HepG2 (cell line): ENCODE results near the gene CAMK4. TPM values are rescaled to one million over a fixed set of nuclear protein-coding genes. Genes with fewer than 3 reads are reported as not detected.
"Not testable (repeated sequence)": the region's sequence is repeated elsewhere in the genome, so short reads cannot be mapped to it uniquely, and the experiment has no call there.

Experiments
- ATAC-seq: fragments of 200-7000 bp; cut with Tn5 transposase; 3 replicates; pipeline ENCODE4 v1.9.1; 2020; ENCODE audit warnings: mild to moderate bottlenecking, moderate library complexity
- BruUV-seq: library from RNA; stranded (reverse); fragments of 400-500 nt; replicated peaks from 2 replicates; lab custom pipeline; 2021; lab: Mats Ljungman, UMichigan
- CTCF ChIA-PET: fragments of 300-600 bp; formaldehyde crosslinking; extraction: SDS; loops from one replicate; lab custom pipeline; 2021; ENCODE audit warnings: low total read pairs, inconsistent platforms, low intra/inter-chr PET ratio; lab: Yijun Ruan, JAX
- POLR2A ChIA-PET: fragments of 350-600 bp; sonication (Branson Sonifier 250); formaldehyde crosslinking; loops from one replicate; lab custom pipeline; 2020; ENCODE audit warnings: antibody characterized with exemption, inconsistent platforms; lab: Yijun Ruan, JAX
- DNase-seq: peaks from one replicate; pipeline ENCODE4 v3.0.0-alpha.2; 2015; ENCODE audit warnings: low spot score
- FAIRE-seq: peaks from 3 replicates; lab custom pipeline; 2011; peaks lifted over from hg19 to GRCh38; lab: Jason Lieb, UNC
- H2AFZ ChIP-seq: one replicate; pipeline ENCODE4 v1.6.1; 2011; ENCODE audit warnings: low read length, inconsistent platforms
- H3K27ac ChIP-seq: fragments of 300-600 bp; 3 replicates; pipeline ENCODE4 v1.8.0; 2011; ENCODE audit warnings: mixed run types, mild to moderate bottlenecking, mixed read lengths, low read length, inconsistent platforms; ENCODE audit not compliant: insufficient read depth; ENCODE audit errors: extremely low read length
- H3K27me3 ChIP-seq, 2 experiments: fragments of 200-600 bp in 1 of 2; 2 replicates in 1 of 2; 3 replicates in 1 of 2; pipeline versions ENCODE4 v1.6.0 to v1.8.0; 2011; ENCODE audit warnings: low read length in 2 of 2, mild to moderate bottlenecking in 2 of 2, moderate library complexity in 2 of 2, inconsistent platforms in 1 of 2; ENCODE audit not compliant: insufficient read depth in 2 of 2, control insufficient read depth in 1 of 2
- H3K36me3 ChIP-seq, 2 experiments: fragments of 200-600 bp in 1 of 2; replicated peaks in 1 of 2; 2 replicates in 1 of 2; 3 replicates in 1 of 2; pipeline versions ENCODE4 v1.5.1 to v1.8.0; 2011; ENCODE audit warnings: low read length in 2 of 2, inconsistent platforms in 1 of 2; ENCODE audit not compliant: insufficient read depth in 2 of 2, control insufficient read depth in 1 of 2
- H3K4me1 ChIP-seq: 2 replicates; pipeline ENCODE4 v1.5.1; 2012; ENCODE audit warnings: low read length, inconsistent platforms; ENCODE audit not compliant: insufficient read depth
- H3K4me2 ChIP-seq: 2 replicates; pipeline ENCODE4 v1.6.0; 2011; ENCODE audit warnings: low read depth, low read length, inconsistent platforms
- H3K4me3 ChIP-seq, 3 experiments: fragments of 200-600 bp in 1 of 3; sonication (generic), shearing (Covaris generic) in 1 of 3; replicated peaks in 1 of 3; 2 replicates each; pipeline ENCODE4 v1.5.1; 2011 to 2016; ENCODE audit warnings: low read length in 3 of 3, inconsistent platforms in 2 of 3, low read depth in 2 of 3, mild to moderate bottlenecking in 2 of 3, control low read depth in 1 of 3, mixed read lengths in 1 of 3; ENCODE audit not compliant: insufficient read depth in 1 of 3
- H3K79me2 ChIP-seq: one replicate; pipeline ENCODE4 v1.6.1; 2011; ENCODE audit warnings: low read length, inconsistent platforms; ENCODE audit not compliant: insufficient read depth
- H3K9ac ChIP-seq: 2 replicates; pipeline ENCODE4 v1.6.0; 2011; ENCODE audit warnings: mild to moderate bottlenecking, low read depth, low read length, inconsistent platforms; ENCODE audit not compliant: insufficient read depth
- H3K9me3 ChIP-seq: 2 replicates; pipeline ENCODE4 v1.5.1; 2012; ENCODE audit warnings: mild to moderate bottlenecking, low read length
- H4K20me1 ChIP-seq: 2 replicates; pipeline ENCODE4 v1.6.0; 2011; ENCODE audit warnings: inconsistent platforms, mild to moderate bottlenecking, low read length, moderate library complexity; ENCODE audit not compliant: insufficient read depth
- ELF4 ChIP-seq: sonication (generic); formaldehyde crosslinking; IDR thresholded peaks from 2 replicates; pipeline ENCODE4 v1.5.0; 2020; ENCODE audit warnings: missing genetic modification reagents, mild to moderate bottlenecking, moderate library complexity, borderline replicate concordance
- ESRRA ChIP-seq: sonication (generic); formaldehyde crosslinking; IDR thresholded peaks from 2 replicates; pipeline ENCODE4 v1.5.1; 2020; ENCODE audit warnings: mild to moderate bottlenecking, low read depth, missing genetic modification reagents
- GATAD1 ChIP-seq: IDR thresholded peaks from 2 replicates; pipeline ENCODE4 v1.6.1; 2016; ENCODE audit warnings: missing genetic modification reagents, missing compliant biosample characterization
- KDM2A ChIP-seq: sonication (generic); formaldehyde crosslinking; IDR thresholded peaks from 2 replicates; pipeline ENCODE4 v1.4.0; 2020; ENCODE audit warnings: low read depth, missing genetic modification reagents, borderline replicate concordance
- KDM5B ChIP-seq: sonication (generic); formaldehyde crosslinking; IDR thresholded peaks from 2 replicates; pipeline ENCODE4 v1.4.0; 2020; ENCODE audit warnings: missing genetic modification reagents, mild to moderate bottlenecking, borderline replicate concordance
- KLF13 ChIP-seq: sonication (generic); formaldehyde crosslinking; IDR thresholded peaks from 2 replicates; pipeline ENCODE4 v1.4.0; 2020; ENCODE audit warnings: mild to moderate bottlenecking, missing genetic modification reagents
- NRL ChIP-seq: sonication (generic); formaldehyde crosslinking; IDR thresholded peaks from 2 replicates; pipeline ENCODE4 v1.5.0; 2020; ENCODE audit warnings: missing genetic modification reagents, mild to moderate bottlenecking, moderate library complexity, borderline replicate concordance
- PPARG ChIP-seq: conservative IDR thresholded peaks from 2 replicates; pipeline ENCODE4 v1.6.1; 2016; ENCODE audit warnings: missing biosample characterization, missing genetic modification reagents
- RXRB ChIP-seq: IDR thresholded peaks from 2 replicates; pipeline ENCODE4 v1.6.1; 2016; ENCODE audit warnings: borderline replicate concordance, missing genetic modification reagents, missing compliant biosample characterization
- SP4 ChIP-seq: sonication (generic); formaldehyde crosslinking; IDR thresholded peaks from 2 replicates; pipeline ENCODE4 v1.8.1; 2023; ENCODE audit warnings: mild to moderate bottlenecking, missing genetic modification reagents
- SRSF9 ChIP-seq: fragments of 200-400 bp; formaldehyde crosslinking; IDR thresholded peaks from 2 replicates; pipeline ENCODE4 v1.6.1; 2018; ENCODE audit warnings: borderline replicate concordance, mild to moderate bottlenecking, low read depth, low read length; ENCODE audit not compliant: insufficient read depth, poor library complexity, severe bottlenecking
- SRY ChIP-seq: sonication (generic); formaldehyde crosslinking; IDR thresholded peaks from 2 replicates; pipeline ENCODE4 v1.8.0; 2022; ENCODE audit warnings: mild to moderate bottlenecking, missing genetic modification reagents
- SSRP1 ChIP-seq: IDR thresholded peaks from 2 replicates; pipeline ENCODE4 v1.6.1; 2016; ENCODE audit warnings: control low read depth
- ZFAT ChIP-seq: sonication (generic); formaldehyde crosslinking; conservative IDR thresholded peaks from 2 replicates; pipeline ENCODE4 v1.8.1; 2023; ENCODE audit warnings: missing genetic modification reagents, inconsistent platforms
- ZFY ChIP-seq: sonication (generic); formaldehyde crosslinking; IDR thresholded peaks from 2 replicates; pipeline ENCODE4 v1.4.0; 2020; ENCODE audit warnings: missing genetic modification reagents
- ZGPAT ChIP-seq: IDR thresholded peaks from 2 replicates; pipeline ENCODE4 v1.6.1; 2016; ENCODE audit warnings: mild to moderate bottlenecking
- ZNF331 ChIP-seq: sonication (generic); formaldehyde crosslinking; IDR thresholded peaks from 2 replicates; pipeline ENCODE4 v1.4.0; 2020; ENCODE audit warnings: missing genetic modification reagents
- ZNF451 ChIP-seq: sonication (generic); formaldehyde crosslinking; IDR thresholded peaks from 2 replicates; pipeline ENCODE4 v1.5.0; 2020; ENCODE audit warnings: mild to moderate bottlenecking, missing genetic modification reagents
- ZNF607 ChIP-seq: sonication (generic); formaldehyde crosslinking; IDR thresholded peaks from 2 replicates; pipeline ENCODE4 v1.5.1; 2020; ENCODE audit warnings: missing genetic modification reagents, mild to moderate bottlenecking, borderline replicate concordance
- ZNF772 ChIP-seq: sonication (generic); formaldehyde crosslinking; IDR thresholded peaks from 2 replicates; pipeline ENCODE4 v1.5.0; 2020; ENCODE audit warnings: mild to moderate bottlenecking, missing genetic modification reagents
- WGBS: methylation state at CpG from one replicate; pipeline ENCODE4 v1.1.6; 2017; ENCODE audit warnings: low lambda C conversion rate; 5-methylcytosine and 5-hydroxymethylcytosine counted together
- in situ Hi-C: cut with HindIII; loops from 2 replicates; pipeline ENCODE4 v1.10.0; 2017; ENCODE audit warnings: low pct_unique_long_range_greater_than_20kb; ENCODE audit not compliant: extremely low pct_ligation_motif_present
- intact Hi-C: fragments of 100-400 bp; cut with micrococcal nuclease; formaldehyde crosslinking; loops from one replicate; pipeline ENCODE4 v1.10.0; 2022; ENCODE audit not compliant: unreplicated experiment
- polyA plus RNA-seq, 8 experiments: library from polyadenylated mRNA; depleted of rRNA in 3 of 8; stranded (reverse) in 7 of 8; unstranded in 1 of 8; fragments of >200 nt; fragmentation: Illumina TruSeq in 4 of 8; extraction: Trizol in 4 of 8; gene quantifications; 2 replicates each; pipeline versions ENCODE4 v1.2.1 to v1.2.3, GENCODE V29; 2011 to 2016; ENCODE audit warnings: low read depth in 4 of 8, missing spikeins in 1 of 8, mixed read lengths in 1 of 8; ENCODE audit not compliant: insufficient read depth in 1 of 8
- total RNA-seq, 5 experiments: library from RNA; depleted of rRNA; stranded (reverse); fragments of >200 nt; fragmentation: Illumina TruSeq; extraction: Trizol; gene quantifications; 2 replicates each; pipeline ENCODE4 v1.2.3, GENCODE V29; 2016; ENCODE audit warnings: low read depth in 1 of 5

CAMK4 gene
- total and polyA plus RNA-seq, 2 of the 13 experiments (the other 11 are each of a cell fraction or from before 2014, with no cell fraction given): not detected

- no peak for FAIRE-seq
- no peaks in the 10 kb centered on the region; a peak in 1 of 5 replicates for H3K27me3 ChIP-seq
- H3K79me2 ChIP-seq: no peaks in the 10 kb centered on the region
- no peak overlapping the region for H2AFZ ChIP-seq
- no peaks in the 10 kb centered on the region for H3K36me3 ChIP-seq
- CTCF ChIA-PET: no interaction called here
- no peak overlapping the region for H3K9ac ChIP-seq
- peaks cover 14% of the 10 kb centered on the region for H3K4me1 ChIP-seq
- H3K27ac ChIP-seq: no peak overlapping the region
- no peak for DNase-seq
- no peaks in the 10 kb centered on the region for H4K20me1 ChIP-seq
- intact Hi-C loops: loop anchor here (10.0 kb wide), 1 partner anchor 674 kb away; the partner anchor contains the start of gene SLC25A46
- POLR2A ChIA-PET: no interaction called here
- no peak overlapping the region for H3K4me2 ChIP-seq
- TF ChIP-seq ZNF331 (CRISPR knock-in tag) (no peak), ZFAT (CRISPR knock-in tag) (no peak), SSRP1 (CRISPR knock-in tag) (no peak), SRSF9 (no peak), KLF13 (CRISPR knock-in tag) (no peak), ESRRA (no peak), ZNF451 (no peak), KDM2A (CRISPR knock-in tag) (no peak), SP4 (CRISPR knock-in tag) (no peak), NRL (CRISPR knock-in tag) (no peak), ZFY (CRISPR knock-in tag) (no peak), GATAD1 (no peak), ZNF607 (CRISPR knock-in tag) (no peak), ELF4 (CRISPR knock-in tag) (no peak), PPARG (no peak), ZNF772 (CRISPR knock-in tag) (no peak), RXRB (CRISPR knock-in tag) (no peak), KDM5B (CRISPR knock-in tag) (no peak), SRY (CRISPR knock-in tag) (no peak), ZGPAT (CRISPR knock-in tag) (no peak)
- TF ChIP-seq, all 625 proteins: peak for 0
- in situ Hi-C loops: no loop called here
- H3K9me3 ChIP-seq: peaks cover 10% of the 10 kb centered on the region; the same call in 1 of the 2 replicates
- no peak overlapping the region for H3K4me3 ChIP-seq
- no TSS peak for BruUV-seq
- no peak for ATAC-seq
- WGBS: no CpG with 5 or more reads among the region's 1 CpG
These were observed 184.6 kb downstream of the CAMK4 start for GRCh38 chr5:111408817-111409216.

- DNase-seq, H3K4me2 ChIP-seq, H3K27me3 ChIP-seq, H3K36me3 ChIP-seq, CTCF ChIA-PET, H3K9me3 ChIP-seq, FAIRE-seq, H4K20me1 ChIP-seq, BruUV-seq, H3K4me1 ChIP-seq, H3K9ac ChIP-seq, H3K4me3 ChIP-seq, POLR2A ChIA-PET, H3K79me2 ChIP-seq, H3K27ac ChIP-seq, in situ Hi-C loops, H2AFZ ChIP-seq, ATAC-seq: not testable (repeated sequence)
- intact Hi-C loops: loop anchor here (10.0 kb wide), 1 partner anchor 674 kb away; the partner anchor contains the start of gene SLC25A46
These were observed 185.1 kb downstream of the CAMK4 start for GRCh38 chr5:111409266-111409665.
